Stimulated activated CD8-positive, alpha-beta memory T cell treated with anti-CD3 and anti-CD28 coated beads, Interleukin-15, amount 100 ng/mL, for 1 hour (primary cell): ENCODE results near the gene TSPYL4.

Experiments used
- DNase-seq: peaks from one replicate; pipeline ENCODE4 v3.0.0-alpha.2; 2020; ENCODE audit warnings: low read depth

Gene TSPYL4

GRCh38 chr6:116268589-116269293 is 14.9 kb upstream of the TSPYL4 start:
- no peak for DNase-seq

DNA sequence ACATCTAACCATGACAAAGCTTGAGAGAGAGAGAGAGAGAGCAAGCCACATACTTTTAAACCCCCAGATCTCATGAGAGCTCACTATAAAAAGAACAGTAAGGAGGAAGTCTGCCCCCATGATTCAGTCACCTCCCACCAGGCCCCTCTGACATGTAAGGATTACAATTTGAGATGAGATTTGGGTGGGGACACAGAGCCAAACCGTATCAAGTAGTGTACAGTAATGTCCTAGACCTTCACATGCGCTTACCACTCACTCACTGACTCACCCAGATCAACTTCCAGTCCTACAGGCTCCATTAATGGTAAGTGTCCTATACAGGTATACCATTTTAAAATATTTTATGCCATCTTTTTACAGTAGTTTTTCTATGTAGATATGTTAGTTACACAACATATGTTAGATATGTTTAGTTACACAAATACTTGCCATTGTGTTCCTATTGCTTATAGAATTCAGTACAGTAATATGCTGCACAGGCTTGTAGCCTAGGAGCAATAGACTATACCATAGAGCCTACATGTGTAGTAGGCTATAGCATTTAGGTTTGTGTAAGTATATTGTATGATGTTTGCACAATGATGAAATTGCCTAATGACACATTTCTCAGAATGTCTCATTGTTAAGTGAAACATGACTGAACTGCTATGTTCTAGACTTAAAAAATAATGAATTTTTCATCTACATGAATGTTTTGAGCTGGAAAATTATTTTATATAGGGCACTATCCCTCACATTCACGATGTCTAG is 14.1 kb upstream of the TSPYL4 start:
- DNase-seq, result no peak

GRCh38 chr6:116266803-116267202 is 12.9 kb upstream of the TSPYL4 start:
- no peak for DNase-seq

GRCh38 chr6:116265041-116265829 is 11.4 kb upstream of the TSPYL4 start:
- DNase-seq, result no peak

DNA sequence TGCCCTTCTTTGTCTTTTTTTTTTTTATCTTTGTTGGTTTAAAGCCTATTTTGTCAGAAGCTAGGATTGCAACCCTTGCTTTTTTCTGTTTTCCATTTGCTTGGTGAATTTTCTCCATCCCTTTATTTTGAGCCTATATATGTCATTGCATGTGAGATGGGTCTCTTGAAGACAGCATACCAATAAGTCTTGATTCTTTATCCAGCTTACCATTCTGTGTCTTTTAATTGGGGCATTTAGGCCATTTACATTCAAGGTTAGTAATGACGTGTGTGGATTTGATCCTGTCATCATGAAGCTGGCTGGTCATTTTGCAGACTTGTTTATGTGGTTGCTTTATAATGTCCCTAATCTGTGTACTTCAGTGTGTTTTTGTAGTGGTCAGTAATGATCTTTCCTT is 9.5 kb upstream of the TSPYL4 start:
- no peak for DNase-seq

DNA sequence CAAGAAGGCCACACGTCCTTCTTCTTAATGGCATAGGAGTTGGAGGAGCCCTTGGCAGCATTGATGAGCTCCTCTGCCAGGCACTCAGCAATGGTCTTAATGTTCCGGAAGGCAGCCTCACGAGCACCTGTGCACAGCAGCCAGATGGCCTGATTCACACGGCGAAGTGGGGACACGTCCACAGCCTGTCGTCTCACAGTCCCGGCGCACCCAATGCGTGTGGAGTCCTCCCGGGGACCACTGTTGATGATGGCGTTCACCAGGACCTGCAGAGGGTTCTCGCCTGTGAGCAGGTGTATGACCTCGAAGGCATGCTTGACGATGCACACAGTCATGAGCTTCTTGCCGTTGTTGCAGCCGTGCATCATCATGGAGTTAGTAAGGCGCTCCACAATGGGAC is 4.6 kb upstream of the TSPYL4 start:
- DNase-seq, result no peak

- no peak for DNase-seq
Observed at GRCh38 chr6:116256694-116257093, 2.8 kb upstream of the TSPYL4 start.

DNA sequence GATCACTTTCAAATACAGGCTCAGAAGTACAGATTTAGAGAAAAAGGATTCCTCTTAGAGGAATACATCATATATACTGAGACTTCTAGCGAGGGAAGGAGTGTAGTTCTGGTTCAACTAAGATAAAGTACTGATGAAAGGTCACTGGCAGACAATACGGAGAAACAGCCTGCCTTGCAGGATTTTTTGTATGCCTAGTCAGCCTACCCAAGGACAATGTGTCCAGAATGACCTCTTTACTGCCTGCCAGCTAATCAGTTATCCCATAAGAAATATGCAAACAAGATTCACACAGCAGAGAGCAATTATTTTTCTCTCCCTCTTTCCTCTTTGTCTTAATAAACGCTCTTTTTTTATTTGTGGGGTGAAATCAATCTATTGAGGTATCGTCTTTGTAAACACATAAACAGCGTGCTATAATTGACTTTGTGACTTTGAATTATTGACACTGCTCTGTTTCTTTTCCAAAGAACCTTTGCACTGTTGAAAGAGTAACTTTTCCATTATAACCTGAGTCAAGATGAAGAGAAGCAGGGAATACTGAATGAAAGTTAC is 1.4 kb upstream of the TSPYL4 start:
- DNase-seq, result no peak

- no peak for DNase-seq
Observed at GRCh38 chr6:116254297-116255056, 602 bp upstream of the TSPYL4 start.

GRCh38 chr6:116253188-116253504 is 729 bp downstream of the TSPYL4 start:
- DNase-seq, result no peak

GRCh38 chr6:116251568-116252384 is 2.1 kb downstream of the TSPYL4 start:
- no peak for DNase-seq

DNA sequence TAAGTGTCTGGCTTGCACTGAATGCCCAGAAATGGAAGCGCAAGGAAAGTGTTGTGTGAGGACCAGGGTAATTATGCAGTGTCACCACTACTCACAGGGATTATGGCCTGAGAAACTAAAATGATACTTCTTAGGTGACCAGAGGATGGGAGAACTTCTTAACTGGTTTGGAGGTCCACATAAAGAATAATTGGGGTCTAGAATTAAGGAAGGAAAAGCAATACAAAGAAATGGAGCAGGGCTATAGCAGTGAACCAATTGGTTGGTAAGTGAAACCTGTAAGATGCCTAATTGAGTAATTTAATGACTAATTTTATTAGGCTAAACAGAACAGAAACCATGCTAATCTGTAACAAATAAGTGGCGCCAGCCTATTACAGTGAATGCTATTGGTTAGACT is 5.3 kb downstream of the TSPYL4 start:
- DNase-seq, result no peak

- DNase-seq, result no peak
Observed at GRCh38 chr6:116247285-116247684, 6.6 kb downstream of the TSPYL4 start.

DNA sequence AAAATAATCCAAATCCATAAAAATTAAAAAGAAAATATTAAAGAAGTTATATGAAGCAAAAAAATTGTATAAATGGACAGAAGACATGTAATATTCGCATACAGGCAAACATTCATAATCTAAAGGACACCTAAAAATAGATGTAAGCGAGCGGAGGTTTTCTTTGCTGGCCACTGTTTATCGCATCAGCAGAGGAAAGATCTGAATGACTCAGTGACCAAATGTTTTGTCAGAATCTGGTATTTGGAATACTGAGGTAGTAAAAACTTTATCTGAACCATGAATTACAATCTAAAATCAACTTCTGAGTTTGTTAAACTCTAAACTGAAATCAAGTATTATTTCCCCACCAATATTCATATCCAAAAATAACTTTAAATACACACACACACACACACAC is 7.8 kb downstream of the TSPYL4 start:
- no peak for DNase-seq

- DNase-seq, result no peak
Observed at GRCh38 chr6:116244284-116244683, 9.6 kb downstream of the TSPYL4 start.

DNA sequence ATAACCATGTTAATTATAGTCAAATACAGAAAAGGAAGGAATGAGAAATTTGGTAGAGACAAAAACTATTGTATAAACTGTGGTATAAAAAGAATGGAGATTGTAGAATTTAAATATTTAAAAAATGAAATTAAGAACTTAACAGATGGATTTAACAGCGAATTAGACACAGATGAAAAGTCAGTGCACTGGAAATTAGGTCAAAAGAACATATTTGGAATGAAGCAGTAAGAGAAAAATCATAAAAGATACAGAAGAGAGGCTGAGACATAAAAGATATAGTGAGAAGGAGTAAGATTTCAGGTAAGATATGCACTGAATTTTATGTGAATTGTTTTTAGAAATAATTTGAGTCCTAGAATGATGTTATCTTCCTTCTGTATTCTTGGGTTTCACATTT is 14.0 kb downstream of the TSPYL4 start:
- DNase-seq, result no peak

DNA sequence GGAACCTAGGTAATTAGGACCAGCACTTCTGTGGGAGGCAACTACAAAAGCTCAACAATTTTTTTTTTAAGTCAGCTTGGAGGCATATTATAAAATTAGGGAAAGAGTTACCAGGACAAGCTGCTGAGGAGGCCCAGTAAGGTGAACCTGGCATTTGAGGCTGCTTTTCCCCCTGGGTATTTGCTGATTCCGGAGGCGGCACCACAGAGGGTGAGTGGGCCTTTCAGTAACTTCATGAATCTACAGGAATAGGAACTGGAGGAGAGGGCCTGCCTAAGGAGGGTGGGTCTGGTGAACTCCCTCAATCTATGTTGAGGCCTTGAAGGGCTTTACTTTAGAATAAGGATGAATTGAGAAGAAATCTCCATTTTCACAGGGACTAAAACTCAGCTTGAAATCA is 14.6 kb downstream of the TSPYL4 start:
- DNase-seq, result no peak

- no peak for DNase-seq
Observed at GRCh38 chr6:116238083-116238482, 15.8 kb downstream of the TSPYL4 start.

DNA sequence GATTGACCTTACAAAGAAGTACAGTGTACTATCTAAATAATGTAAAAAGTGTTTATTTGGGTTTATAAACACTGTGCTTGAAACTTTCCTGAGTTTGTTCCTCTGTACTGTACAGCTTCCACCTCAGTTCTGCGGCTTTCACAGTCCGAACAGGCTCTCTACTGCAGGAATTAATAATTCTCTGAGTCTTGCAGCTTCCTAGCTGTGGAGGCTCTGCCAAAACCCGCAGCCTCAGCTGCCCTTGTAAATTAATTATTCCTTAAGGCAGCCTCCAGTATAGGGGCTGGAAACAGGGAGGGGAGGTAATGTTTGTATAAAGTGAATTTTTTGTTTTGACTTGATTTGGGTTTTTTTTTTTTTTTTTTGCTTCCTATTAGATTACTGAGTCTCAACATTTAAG is 19.2 kb downstream of the TSPYL4 start:
- no peak for DNase-seq

GRCh38 chr6:116229287-116229913 is 24.5 kb downstream of the TSPYL4 start:
- DNase-seq, result no peak

- DNase-seq, result no peak
Observed at GRCh38 chr6:116223355-116223754, 30.5 kb downstream of the TSPYL4 start.
